ES-I3 (cell line): Measurements from ENCODE around the gene ZNF397.

Experiments
- H3K36me3 ChIP-seq: 2 replicates; pipeline ENCODE4 v1.6.1; 2013; ENCODE audit warnings: mild to moderate bottlenecking, low read length, control low read depth, moderate library complexity; ENCODE audit not compliant: insufficient read depth
- H3K4me1 ChIP-seq: 2 replicates; pipeline ENCODE4 v1.6.1; 2013; ENCODE audit warnings: mild to moderate bottlenecking, control low read depth, low read length; ENCODE audit not compliant: insufficient read depth
- H3K9ac ChIP-seq: 2 replicates; pipeline ENCODE4 v1.6.1; 2013; ENCODE audit warnings: low read depth, mild to moderate bottlenecking, low read length, moderate library complexity
- H3K9me3 ChIP-seq: 2 replicates; pipeline ENCODE4 v1.6.1; 2013; ENCODE audit warnings: mild to moderate bottlenecking, low read length, moderate library complexity; ENCODE audit not compliant: control insufficient read depth, insufficient read depth

Gene ZNF397

DNA sequence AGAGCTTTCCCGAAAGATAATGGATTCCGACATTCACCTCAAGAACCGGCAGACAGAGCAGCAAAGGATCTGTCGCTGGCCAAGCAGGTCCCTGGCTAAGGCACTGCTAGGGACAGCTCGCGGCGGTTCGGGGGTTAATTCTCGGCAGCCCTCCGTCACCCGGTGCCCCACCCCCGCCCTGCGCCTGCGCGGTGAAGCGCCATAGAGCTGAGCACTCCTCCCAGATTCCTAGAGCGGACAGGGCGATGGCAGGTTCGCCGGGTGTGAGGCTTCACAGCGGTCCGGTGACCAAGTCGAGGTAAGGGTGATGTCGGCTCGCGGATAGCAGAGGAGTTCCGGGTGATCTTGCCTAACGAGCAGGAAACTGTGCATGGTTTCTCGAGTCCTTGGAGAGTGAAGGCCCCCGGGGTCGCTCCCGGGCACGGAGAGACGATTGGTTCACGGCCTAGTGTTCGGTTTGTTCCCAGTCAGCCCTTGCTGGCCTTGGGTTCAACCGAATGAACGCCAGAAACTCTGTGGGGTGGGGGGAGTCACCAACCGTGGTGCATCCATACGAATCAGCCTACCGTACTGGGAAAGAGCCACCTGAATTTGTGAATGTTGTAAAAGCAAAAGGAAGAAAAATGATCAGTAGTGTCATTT, 49.4 kb downstream of the ZNF397 start, which contains the start of gene ZSCAN30:
Gene ZSCAN30 (minus strand): TSS at position 136 of the 642 bp plus-strand sequence. CDS start 25,877 bp downstream, outside the sequence.
- H3K9ac ChIP-seq: peak within 1 kb of the TSS; percentile 92
- H3K9me3 ChIP-seq: peaks cover 3% of the 10 kb centered on the region; the same call in 1 of the 2 replicates
- no peaks in the 10 kb centered on the region for H3K36me3 ChIP-seq
- H3K4me1 ChIP-seq: no peaks in the 10 kb centered on the region

DNA sequence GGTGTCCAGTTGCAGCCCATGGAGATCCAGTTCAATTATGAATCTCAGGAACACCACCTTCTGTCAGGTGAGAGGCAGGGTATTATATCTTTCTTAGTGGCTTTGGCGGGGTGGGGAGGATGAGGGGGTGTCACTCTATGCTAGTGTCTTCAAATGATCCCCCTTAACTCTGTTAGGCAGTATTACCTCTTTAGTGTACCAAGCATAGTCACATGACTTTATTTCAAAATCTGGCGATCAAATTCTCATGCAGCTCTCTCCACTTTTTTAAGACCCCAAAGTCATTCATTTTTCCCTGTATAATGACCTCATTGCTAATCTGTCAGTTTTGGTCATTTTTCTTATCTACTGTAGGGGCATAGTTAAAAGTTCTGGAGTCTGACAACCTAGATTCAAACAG, 50.3 kb downstream of the ZNF397 start:
- Histone ChIP-seq H3K4me1 (no peaks in the 10 kb centered on the region), H3K9ac (peak overlapping the region; percentile 92; the same call in 1 of the 2 replicates), H3K36me3 (peaks cover 4% of the 10 kb centered on the region; the same call in 1 of the 2 replicates), H3K9me3 (peaks cover 2% of the 10 kb centered on the region; the same call in 1 of the 2 replicates)

DNA sequence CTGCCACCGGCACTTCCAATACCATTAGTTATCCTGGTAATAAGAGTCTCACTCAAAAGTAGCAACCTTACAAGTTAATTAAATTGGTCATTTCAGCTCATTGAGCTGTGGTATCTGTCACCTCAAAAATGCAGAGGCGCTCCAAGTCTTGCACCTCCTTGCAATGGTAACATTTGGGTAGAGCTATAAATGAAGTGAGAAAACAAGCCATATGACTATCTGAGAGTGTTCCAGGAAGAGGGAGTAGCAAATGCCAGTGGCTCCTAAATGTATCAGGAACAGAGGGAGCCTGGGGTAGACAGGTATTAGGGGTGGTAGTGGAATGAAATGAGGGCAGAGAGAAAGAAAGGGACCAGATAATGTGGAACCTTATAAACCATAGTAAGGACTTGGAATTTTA, 55.2 kb downstream of the ZNF397 start:
- peaks cover 3% of the 10 kb centered on the region; the same call in 1 of the 2 replicates for H3K9me3 ChIP-seq
- no peak overlapping the region for H3K9ac ChIP-seq
- H3K36me3 ChIP-seq: peaks cover 4% of the 10 kb centered on the region; the same call in 1 of the 2 replicates
- no peaks in the 10 kb centered on the region for H3K4me1 ChIP-seq

DNA sequence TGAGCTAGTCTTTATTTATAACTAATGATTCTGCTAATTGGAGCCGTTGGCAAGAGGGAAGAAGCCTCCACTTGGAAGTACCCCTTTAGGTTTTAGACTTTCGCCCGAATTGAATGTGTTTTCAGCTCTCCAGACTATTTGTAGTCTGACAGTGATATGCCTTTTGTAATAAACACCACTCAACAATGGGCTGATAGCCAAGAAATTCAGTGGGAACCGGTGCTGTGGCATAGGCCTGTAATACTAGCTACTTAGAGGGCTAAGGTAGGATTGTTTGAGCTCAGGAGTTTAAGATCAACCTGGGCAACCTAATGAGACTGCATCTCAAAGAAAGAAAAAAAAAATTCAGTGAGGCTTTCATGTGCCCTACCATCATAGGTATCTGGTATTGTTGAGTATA, 62.8 kb downstream of the ZNF397 start:
- H3K36me3 ChIP-seq: peaks cover 24% of the 10 kb centered on the region
- no peak overlapping the region for H3K9ac ChIP-seq
- H3K9me3 ChIP-seq: peaks cover 50% of the 10 kb centered on the region
- H3K4me1 ChIP-seq: no peaks in the 10 kb centered on the region

DNA sequence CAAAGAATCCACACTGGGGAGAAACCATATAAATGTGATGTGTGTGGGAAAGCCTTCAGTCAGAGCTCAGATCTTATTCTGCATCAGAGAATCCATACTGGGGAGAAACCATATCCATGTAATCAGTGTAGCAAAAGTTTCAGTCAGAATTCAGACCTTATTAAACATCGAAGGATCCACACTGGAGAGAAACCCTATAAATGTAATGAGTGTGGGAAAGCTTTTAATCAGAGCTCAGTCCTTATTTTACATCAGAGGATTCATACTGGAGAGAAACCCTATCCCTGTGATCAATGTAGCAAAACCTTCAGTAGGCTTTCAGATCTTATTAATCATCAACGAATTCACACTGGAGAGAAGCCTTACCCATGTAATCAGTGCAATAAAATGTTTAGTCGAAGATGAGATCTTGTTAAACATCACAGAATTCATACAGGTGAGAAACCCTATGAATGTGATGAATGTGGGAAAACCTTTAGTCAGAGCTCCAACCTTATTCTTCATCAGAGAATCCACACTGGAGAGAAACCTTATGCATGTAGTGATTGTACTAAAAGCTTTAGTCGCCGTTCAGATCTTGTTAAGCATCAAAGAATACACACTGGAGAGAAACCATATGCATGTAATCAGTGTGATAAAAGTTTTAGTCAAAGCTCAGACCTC, 65.9 kb downstream of the ZNF397 start:
- peaks cover 52% of the 10 kb centered on the region for H3K9me3 ChIP-seq
- peaks cover 24% of the 10 kb centered on the region for H3K36me3 ChIP-seq
- H3K4me1 ChIP-seq: no peaks in the 10 kb centered on the region
- H3K9ac ChIP-seq: no peak overlapping the region
